ENCODE data around the gene CACNG3.

DNA sequence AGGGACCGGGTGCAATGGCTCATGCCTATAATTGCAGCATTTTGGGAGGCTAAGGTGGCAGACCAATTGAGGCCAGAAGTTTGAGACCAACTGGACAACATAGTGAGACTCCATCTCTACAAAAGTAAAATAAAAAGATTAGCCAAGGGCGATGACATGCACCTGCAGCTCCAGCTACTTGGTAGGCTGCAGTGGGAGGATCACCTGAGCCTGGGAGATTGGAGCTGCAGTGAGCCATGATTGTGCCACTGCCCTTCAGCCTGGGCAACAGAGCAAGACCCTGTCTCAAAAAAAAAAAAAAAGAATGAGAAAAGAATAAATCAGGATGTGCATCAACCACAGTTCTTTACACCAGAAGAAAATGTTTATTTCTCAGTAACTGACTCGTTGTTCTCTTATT lies 76.0 kb downstream of the CACNG3 start:
- TF ChIP-seq, protein P1, sequence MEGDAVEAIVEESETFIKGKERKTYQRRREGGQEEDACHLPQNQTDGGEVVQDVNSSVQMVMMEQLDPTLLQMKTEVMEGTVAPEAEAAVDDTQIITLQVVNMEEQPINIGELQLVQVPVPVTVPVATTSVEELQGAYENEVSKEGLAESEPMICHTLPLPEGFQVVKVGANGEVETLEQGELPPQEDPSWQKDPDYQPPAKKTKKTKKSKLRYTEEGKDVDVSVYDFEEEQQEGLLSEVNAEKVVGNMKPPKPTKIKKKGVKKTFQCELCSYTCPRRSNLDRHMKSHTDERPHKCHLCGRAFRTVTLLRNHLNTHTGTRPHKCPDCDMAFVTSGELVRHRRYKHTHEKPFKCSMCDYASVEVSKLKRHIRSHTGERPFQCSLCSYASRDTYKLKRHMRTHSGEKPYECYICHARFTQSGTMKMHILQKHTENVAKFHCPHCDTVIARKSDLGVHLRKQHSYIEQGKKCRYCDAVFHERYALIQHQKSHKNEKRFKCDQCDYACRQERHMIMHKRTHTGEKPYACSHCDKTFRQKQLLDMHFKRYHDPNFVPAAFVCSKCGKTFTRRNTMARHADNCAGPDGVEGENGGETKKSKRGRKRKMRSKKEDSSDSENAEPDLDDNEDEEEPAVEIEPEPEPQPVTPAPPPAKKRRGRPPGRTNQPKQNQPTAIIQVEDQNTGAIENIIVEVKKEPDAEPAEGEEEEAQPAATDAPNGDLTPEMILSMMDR (IDR thresholded peaks at IDR 0.05) = no peak
- TF ChIP-seq POLR2AphosphoS5 (IDR thresholded peaks at IDR 0.05) (no peak), POLR2A (IDR thresholded peaks at IDR 0.05) (no peak)
